IMR-90 (cell line): Measurements from ENCODE around the gene DCLRE1B. TPM values are rescaled to one million over a fixed set of nuclear protein-coding genes. Genes with fewer than 3 reads are reported as not detected.

Source experiments
- ATAC-seq: fragments of 200-7000 bp; cut with Tn5 transposase; 2 replicates; pipeline ENCODE4 v1.9.1; 2020; ENCODE audit warnings: low read depth, mild to moderate bottlenecking, moderate library complexity
- BruUV-seq: library from RNA; stranded (reverse); fragments of 400-500 nt; replicated peaks from 2 replicates; lab custom pipeline; 2021; lab: Mats Ljungman, UMichigan
- CTCF ChIA-PET: fragments of 300-600 bp; formaldehyde crosslinking; extraction: SDS; loops from one replicate; lab custom pipeline; 2021; ENCODE audit warnings: antibody characterized with exemption; lab: Yijun Ruan, JAX
- POLR2A ChIA-PET: fragments of 300-600 bp; sonication (Branson Sonifier 250); formaldehyde crosslinking; loops from one replicate; lab custom pipeline; 2022; ENCODE audit warnings: antibody characterized with exemption; ENCODE audit not compliant: unreplicated experiment; lab: Charles Lee
- DNase-seq: peaks from one replicate; pipeline ENCODE4 v3.0.0; 2013
- H2AFZ ChIP-seq: replicated peaks from 2 replicates; pipeline ENCODE3; 2013; ENCODE audit warnings: low read length, mild to moderate bottlenecking; ENCODE audit not compliant: poor library complexity
- H2AK5ac ChIP-seq: 2 replicates; pipeline ENCODE4 v1.6.1; 2013; ENCODE audit warnings: low read depth, low read length, inconsistent platforms
- H2AK9ac ChIP-seq: replicated peaks from 2 replicates; pipeline ENCODE3; 2013; ENCODE audit warnings: mild to moderate bottlenecking, low read depth, low read length, moderate library complexity; ENCODE audit not compliant: poor library complexity
- H2BK120ac ChIP-seq: 2 replicates; pipeline ENCODE4 v1.6.1; 2013; ENCODE audit warnings: low read depth, low read length, inconsistent platforms
- H2BK15ac ChIP-seq: 3 replicates; pipeline ENCODE4 v1.6.1; 2013; ENCODE audit warnings: low read depth, low read length, inconsistent platforms
- H2BK20ac ChIP-seq: 2 replicates; pipeline ENCODE4 v1.6.1; 2013; ENCODE audit warnings: low read depth, mild to moderate bottlenecking, inconsistent platforms, low read length, moderate library complexity
- H2BK5ac ChIP-seq: 2 replicates; pipeline ENCODE4 v1.6.1; 2013; ENCODE audit warnings: mild to moderate bottlenecking, low read depth, low read length, inconsistent platforms; ENCODE audit not compliant: poor library complexity, severe bottlenecking
- H3K14ac ChIP-seq: replicated peaks from 2 replicates; pipeline ENCODE4 v1.6.1; 2013; ENCODE audit warnings: low read depth, low read length, inconsistent platforms
- H3K18ac ChIP-seq: 2 replicates; pipeline ENCODE4 v1.6.1; 2013; ENCODE audit warnings: low read depth, low read length, control low read depth
- H3K23ac ChIP-seq: 2 replicates; pipeline ENCODE4 v1.6.1; 2013; ENCODE audit warnings: low read depth, low read length, inconsistent platforms
- H3K27ac ChIP-seq: 2 replicates; pipeline ENCODE4 v1.5.1; 2013; ENCODE audit warnings: mild to moderate bottlenecking, control low read depth, low read length; ENCODE audit not compliant: insufficient read depth
- H3K27me3 ChIP-seq: 2 replicates; pipeline ENCODE4 v1.6.1; 2013; ENCODE audit warnings: low read length; ENCODE audit not compliant: control insufficient read depth, insufficient read depth
- H3K36me3 ChIP-seq: 2 replicates; pipeline ENCODE4 v1.6.1; 2013; ENCODE audit warnings: low read length, mixed read lengths; ENCODE audit not compliant: control insufficient read depth, insufficient read depth
- H3K4ac ChIP-seq: 2 replicates; pipeline ENCODE4 v1.6.1; 2013; ENCODE audit warnings: low read depth, low read length, inconsistent platforms
- H3K4me1 ChIP-seq: 2 replicates; pipeline ENCODE4 v1.6.1; 2013; ENCODE audit warnings: low read length, mixed read lengths; ENCODE audit not compliant: control insufficient read depth, insufficient read depth
- H3K4me2 ChIP-seq: 2 replicates; pipeline ENCODE4 v1.6.1; 2013; ENCODE audit warnings: low read depth, mild to moderate bottlenecking, control low read depth, low read length, moderate library complexity
- H3K4me3 ChIP-seq: 2 replicates; pipeline ENCODE4 v1.5.1; 2013; ENCODE audit warnings: low read depth, mild to moderate bottlenecking, control low read depth, low read length, moderate library complexity; ENCODE audit not compliant: insufficient read depth
- H3K56ac ChIP-seq: 2 replicates; pipeline ENCODE4 v1.6.1; 2013; ENCODE audit warnings: low read length, inconsistent platforms; ENCODE audit not compliant: insufficient read depth; ENCODE audit errors: extremely low read depth
- H3K79me1 ChIP-seq, 2 experiments: 2 replicates each; pipeline ENCODE4 v1.6.1; 2013; ENCODE audit warnings: low read length in 2 of 2, inconsistent platforms in 1 of 2, low read depth in 1 of 2
- H3K9ac ChIP-seq: 2 replicates; pipeline ENCODE4 v1.6.1; 2013; ENCODE audit warnings: low read depth, low read length, control low read depth
- H3K9me1 ChIP-seq: 2 replicates; pipeline ENCODE4 v1.6.1; 2013; ENCODE audit warnings: low read length, inconsistent platforms; ENCODE audit not compliant: insufficient read depth
- H3K9me3 ChIP-seq: 2 replicates; pipeline ENCODE4 v1.6.1; 2013; ENCODE audit warnings: low read length; ENCODE audit not compliant: control insufficient read depth, insufficient read depth
- H4K20me1 ChIP-seq: 2 replicates; pipeline ENCODE4 v1.6.1; 2013; ENCODE audit warnings: low read length, inconsistent platforms; ENCODE audit not compliant: insufficient read depth
- H4K5ac ChIP-seq: 2 replicates; pipeline ENCODE4 v1.6.1; 2013; ENCODE audit warnings: mild to moderate bottlenecking, low read depth, low read length, control low read depth
- H4K8ac ChIP-seq, 2 experiments: 2 replicates each; pipeline ENCODE4 v1.6.1; 2013; ENCODE audit warnings: low read depth in 2 of 2, low read length in 2 of 2, control low read depth in 1 of 2, inconsistent platforms in 1 of 2
- H4K91ac ChIP-seq: 2 replicates; pipeline ENCODE4 v1.6.1; 2013; ENCODE audit warnings: low read depth, low read length, inconsistent platforms; ENCODE audit not compliant: insufficient read depth
- BHLHE40 ChIP-seq: fragments of 150-350 bp; IDR thresholded peaks from 2 replicates; pipeline ENCODE4 v1.6.1; 2016; ENCODE audit warnings: mild to moderate bottlenecking, low read depth, low read length
- CEBPB ChIP-seq: IDR thresholded peaks from 2 replicates; pipeline ENCODE4 v1.6.1; 2012; ENCODE audit warnings: low read depth, low read length, improper control_type of control experiment
- ELK1 ChIP-seq: fragments of 150-350 bp; IDR thresholded peaks from 2 replicates; pipeline ENCODE4 v1.6.1; 2016; ENCODE audit warnings: low read depth, mild to moderate bottlenecking, low read length, moderate library complexity, borderline replicate concordance
- FOS ChIP-seq: fragments of 150-350 bp; IDR thresholded peaks from 2 replicates; pipeline ENCODE4 v1.6.1; 2016; ENCODE audit warnings: low read depth, low read length
- MAFK ChIP-seq: IDR thresholded peaks from 2 replicates; pipeline ENCODE4 v1.6.1; 2012; ENCODE audit warnings: low read depth, low read length, improper control_type of control experiment
- MAZ ChIP-seq: IDR thresholded peaks from 2 replicates; pipeline ENCODE4 v1.6.1; 2012; ENCODE audit warnings: low read depth, mild to moderate bottlenecking, low read length, improper control_type of control experiment, moderate library complexity, borderline replicate concordance
- MXI1 ChIP-seq: IDR thresholded peaks from 2 replicates; pipeline ENCODE4 v1.6.1; 2012; ENCODE audit warnings: low read depth, mild to moderate bottlenecking, low read length, moderate library complexity, borderline replicate concordance
- POLR2A ChIP-seq: IDR thresholded peaks from 2 replicates; pipeline ENCODE4 v1.6.1; 2012; ENCODE audit warnings: mild to moderate bottlenecking, low read depth, low read length
- RCOR1 ChIP-seq: IDR thresholded peaks from 2 replicates; pipeline ENCODE4 v1.6.1; 2012; ENCODE audit warnings: mild to moderate bottlenecking, low read length, improper control_type of control experiment; ENCODE audit not compliant: insufficient replicate concordance
- RFX5 ChIP-seq: IDR thresholded peaks from 2 replicates; pipeline ENCODE4 v1.8.0; 2012; ENCODE audit warnings: low read depth, mild to moderate bottlenecking, low read length, moderate library complexity
- SMC3 ChIP-seq: fragments of 150-350 bp; IDR thresholded peaks from 2 replicates; pipeline ENCODE4 v1.6.1; 2016; ENCODE audit warnings: low read depth, mild to moderate bottlenecking, antibody characterized with exemption, low read length, moderate library complexity
- WGBS, 2 experiments: methylation state at CpG; one replicate each; pipeline versions ENCODE4 v1.1.5 to v1.1.7; 2013; ENCODE audit warnings: missing lambda C conversion rate in 2 of 2; ENCODE audit not compliant: insufficient read length in 1 of 2; ENCODE audit errors: extremely low coverage in 2 of 2; 5-methylcytosine and 5-hydroxymethylcytosine counted together
- dilution Hi-C: fragments of 300-500 bp; cut with HindIII; formaldehyde crosslinking; loops from one replicate; pipeline ENCODE4 v1.14.3; 2018; ENCODE audit warnings: low sequenced_read_pairs; ENCODE audit not compliant: unreplicated experiment
- in situ Hi-C: fragments of 300-500 bp; cut with MboI; formaldehyde crosslinking; loops from 3 replicates; pipeline ENCODE4 v1.14.3; 2019; ENCODE audit warnings: low sequenced_read_pairs, inconsistent platforms, mixed read lengths
- intact Hi-C: fragments of 100-400 bp; cut with micrococcal nuclease; formaldehyde crosslinking; loops from 2 replicates; pipeline ENCODE4 v1.10.0; 2022
- polyA plus RNA-seq, 3 experiments: library from polyadenylated mRNA; depleted of rRNA; stranded (reverse); fragments of >200 nt; gene quantifications; 2 replicates each; pipeline ENCODE4 v1.2.3, GENCODE V29; 2012; ENCODE audit warnings: low replicate concordance in 1 of 3
- total RNA-seq: library from RNA; depleted of rRNA; stranded (reverse); fragments of >200 nt; gene quantifications from 2 replicates; pipeline ENCODE4 v1.2.3, GENCODE V29; 2012

Gene DCLRE1B
- total and polyA plus RNA-seq, 2 of the 4 experiments (the other 2 are of a cell fraction), result 4.9 to 6.1 TPM

- Histone ChIP-seq H3K23ac (peak overlapping the region; percentile 97), H2AK9ac (no peak overlapping the region), H3K4me1 (no peaks in the 10 kb centered on the region), H3K9me3 (no peaks in the 10 kb centered on the region), H3K4me2 (peak overlapping the region; percentile 97), H3K27me3 (no peaks in the 10 kb centered on the region), H2AFZ (peak overlapping the region; percentile 99), H3K14ac (peak overlapping the region; percentile 99), H4K20me1 (peaks cover 30% of the 10 kb centered on the region), H3K56ac (peak overlapping the region; percentile 81), H3K9ac (peak overlapping the region; percentile 97; the same call in 1 of the 2 replicates), H3K36me3 (no peaks in the 10 kb centered on the region), H2BK120ac (peak overlapping the region; percentile 88; the same call in 1 of the 2 replicates), H3K27ac (peak overlapping the region; percentile 97), H3K18ac (peak overlapping the region; percentile 87), H4K8ac (peak overlapping the region; percentile 56 to 99), H3K4me3 (peak overlapping the region; percentile 96), H2BK20ac (no peak overlapping the region), H2BK5ac (peak overlapping the region; percentile 92), H3K79me1 (peaks cover 0 to 29% of the 10 kb centered on the region in 2 experiments; a peak in 2 of 4 replicates), H4K91ac (0 out of 2 replicates have a peak overlapping the region, but pooled peaks have one; percentile 79), H3K9me1 (peaks cover 2% of the 10 kb centered on the region; the same call in 1 of the 2 replicates), H3K4ac (peak overlapping the region; percentile 99), H4K5ac (peak overlapping the region; percentile 99; the same call in 1 of the 2 replicates), H2AK5ac (0 out of 2 replicates have a peak overlapping the region, but pooled peaks have one; percentile 89), H2BK15ac (peak overlapping the region; percentile 75; the same call in 1 of the 3 replicates)
- dilution Hi-C loops (no loop called here), in situ Hi-C loops (no loop called here), intact Hi-C loops (loop anchor here (2.0 kb wide), 1 partner anchor 16 kb away; no protein-coding TSS in a partner anchor)
- WGBS, 2 experiments, result no CpG with 5 or more reads among the region's 6 CpGs
- ChIA-PET CTCF (interaction anchor here (0.6 to 0.7 kb wide), 2 partner anchors 395 to 451 kb away, joined by 3 to 4 read pairs; no protein-coding TSS in a partner anchor), POLR2A (interaction anchor here (0.6 kb wide), 1 partner anchor 42 kb away, joined by 5 read pairs; no protein-coding TSS in a partner anchor)
- TF ChIP-seq MAZ (no peak), RCOR1 (no peak), FOS (no peak), MAFK (no peak), SMC3 (no peak), RFX5 (no peak), ELK1 (no peak), MXI1 (no peak), BHLHE40 (no peak), POLR2A (no peak), CEBPB (no peak)
- DNase-seq (peak; percentile 35), ATAC-seq (no peak)
- BruUV-seq, result no TSS peak
Measured at GRCh38 chr1:113928187-113928930, 23.2 kb downstream of the DCLRE1B start.
